Panc1 (cell line): ENCODE results near the gene CPNE7. TPM values are rescaled to one million over a fixed set of nuclear protein-coding genes. Genes with fewer than 3 reads are reported as not detected.

Source experiments
- ATAC-seq: fragments of 200-7000 bp; cut with Tn5 transposase; 2 replicates; pipeline ENCODE4 v1.9.1; 2020; ENCODE audit warnings: mild to moderate bottlenecking, moderate library complexity
- BruUV-seq: library from RNA; stranded (reverse); fragments of 400-500 nt; replicated peaks from 2 replicates; lab custom pipeline; 2021; lab: Mats Ljungman, UMichigan
- CTCF ChIA-PET: fragments of 300-600 bp; sonication (Branson Sonifier 250); formaldehyde crosslinking; loops from one replicate; lab custom pipeline; 2022; ENCODE audit warnings: antibody characterized with exemption; lab: Charles Lee
- POLR2A ChIA-PET: fragments of 300-600 bp; sonication (Branson Sonifier 250); formaldehyde crosslinking; loops from one replicate; lab custom pipeline; 2022; ENCODE audit warnings: antibody characterized with exemption; lab: Charles Lee
- DNase-seq: peaks from one replicate; pipeline ENCODE4 v3.0.0-alpha.2; 2010; ENCODE audit warnings: low read depth, low spot score
- H3K27ac ChIP-seq: 2 replicates; pipeline ENCODE4 v1.5.1; 2011; ENCODE audit warnings: mild to moderate bottlenecking, low read length, inconsistent platforms
- H3K27me3 ChIP-seq: fragments of 200-500 bp; sonication (Bioruptor generic); 2 replicates; pipeline ENCODE4 v1.6.0; 2014; ENCODE audit warnings: low read length, inconsistent platforms; ENCODE audit not compliant: control insufficient read depth, insufficient read depth
- H3K36me3 ChIP-seq: fragments of 200-500 bp; sonication (Bioruptor generic); 2 replicates; pipeline ENCODE4 v1.5.1; 2014; ENCODE audit warnings: inconsistent platforms, mild to moderate bottlenecking, low read length, moderate library complexity; ENCODE audit not compliant: control insufficient read depth, insufficient read depth
- H3K4me1 ChIP-seq: 2 replicates; pipeline ENCODE4 v1.5.1; 2011; ENCODE audit warnings: inconsistent platforms, mild to moderate bottlenecking, low read length, moderate library complexity; ENCODE audit not compliant: control insufficient read depth, insufficient read depth
- H3K4me3 ChIP-seq, 2 experiments: 2 replicates each; pipeline ENCODE4 v1.5.1; 2011 to 2012; ENCODE audit warnings: low read depth in 2 of 2, low read length in 2 of 2, mild to moderate bottlenecking in 2 of 2, inconsistent platforms in 1 of 2, moderate library complexity in 1 of 2
- H3K9me3 ChIP-seq: fragments of 200-500 bp; sonication (Bioruptor generic); 2 replicates; pipeline ENCODE4 v1.5.1; 2014; ENCODE audit warnings: low read depth, mild to moderate bottlenecking, inconsistent platforms, low read length, moderate library complexity; ENCODE audit not compliant: control insufficient read depth, insufficient read depth
- CTCF ChIP-seq: fragments of 450-650 bp; IDR thresholded peaks from 2 replicates; pipeline ENCODE4 v1.5.1; 2017; ENCODE audit warnings: mild to moderate bottlenecking
- POLR2AphosphoS5 ChIP-seq: IDR thresholded peaks from 2 replicates; pipeline ENCODE4 v1.6.1; 2012; ENCODE audit warnings: mild to moderate bottlenecking, low read depth, low read length, moderate library complexity
- REST ChIP-seq, 2 experiments: IDR thresholded peaks; 2 replicates each; pipeline ENCODE4 v1.6.1; 2011 to 2012; ENCODE audit warnings: low read depth in 2 of 2, control low read depth in 1 of 2, low read length in 1 of 2, mild to moderate bottlenecking in 1 of 2, moderate library complexity in 1 of 2; ENCODE audit not compliant: insufficient read depth in 1 of 2
- SIN3A ChIP-seq: IDR thresholded peaks from 2 replicates; pipeline ENCODE4 v1.6.1; 2012; ENCODE audit warnings: low read depth, mild to moderate bottlenecking, low read length, moderate library complexity, borderline replicate concordance; ENCODE audit not compliant: insufficient read depth
- TCF7L2 ChIP-seq: IDR thresholded peaks from 2 replicates; pipeline ENCODE4 v1.6.1; 2011; ENCODE audit warnings: mild to moderate bottlenecking, low read depth, low read length, inconsistent platforms
- in situ Hi-C: cut with HindIII; loops from 2 replicates; pipeline ENCODE4 v1.10.0; 2016; ENCODE audit warnings: low sequenced_read_pairs, low pct_unique_long_range_greater_than_20kb
- intact Hi-C: fragments of 100-400 bp; cut with micrococcal nuclease; formaldehyde crosslinking; loops from one replicate; pipeline ENCODE4 v1.10.0; 2022; ENCODE audit not compliant: unreplicated experiment
- total RNA-seq: library from RNA; stranded (reverse); gene quantifications from one replicate; pipeline ENCODE4 v1.2.1, GENCODE V29; 2021; ENCODE audit not compliant: unreplicated experiment

The CPNE7 gene
- total RNA-seq, 1 experiment from 2014 or later: 32.7 TPM

- intact Hi-C loops (loop anchor here (5.0 kb wide), 2 partner anchors 42 to 72 kb away; no protein-coding TSS in a partner anchor), in situ Hi-C loops (no loop called here)
- BruUV-seq: no TSS peak
- no peaks in the 10 kb centered on the region for H3K9me3 ChIP-seq
- no peak overlapping the region for H3K4me3 ChIP-seq
- no peak for ATAC-seq
- H3K36me3 ChIP-seq: no peaks in the 10 kb centered on the region
- ChIA-PET CTCF (no interaction called here), POLR2A (no interaction called here)
- H3K27ac ChIP-seq: no peak overlapping the region
- peaks cover 7% of the 10 kb centered on the region for H3K4me1 ChIP-seq
- H3K27me3 ChIP-seq: no peaks in the 10 kb centered on the region
- TF ChIP-seq SIN3A (no peak), TCF7L2 (no peak), REST (IDR thresholded peaks at IDR 0.05; ENCODE audit: insufficient read depth in 1 of 2, low read depth in 2 of 2, low read length in 1 of 2) (no peak), CTCF (no peak), POLR2AphosphoS5 (no peak)
- DNase-seq: no peak
These were observed 68.3 kb downstream of the CPNE7 start for GRCh38 chr16:89643769-89644300.

- no peak for ATAC-seq
- no peaks in the 10 kb centered on the region for H3K36me3 ChIP-seq
- no peak overlapping the region for H3K27ac ChIP-seq
- CTCF ChIA-PET: no interaction called here
- no peaks in the 10 kb centered on the region for H3K27me3 ChIP-seq
- H3K4me1 ChIP-seq: peaks cover 7% of the 10 kb centered on the region
- no peak overlapping the region for H3K4me3 ChIP-seq
- DNase-seq: no peak
- BruUV-seq: no TSS peak
- TF ChIP-seq CTCF (no peak), POLR2AphosphoS5 (no peak), TCF7L2 (no peak), REST (IDR thresholded peaks at IDR 0.05; ENCODE audit: insufficient read depth in 1 of 2, low read depth in 2 of 2, low read length in 1 of 2) (no peak), SIN3A (no peak)
- in situ Hi-C loops (no loop called here), intact Hi-C loops (no loop called here)
- POLR2A ChIA-PET: no interaction called here
- no peaks in the 10 kb centered on the region for H3K9me3 ChIP-seq
These were observed 69.6 kb downstream of the CPNE7 start for GRCh38 chr16:89645122-89645521.
